PC-3 (cell line): ENCODE measurements around the gene CRTAC1. TPM values are rescaled to one million over a fixed set of nuclear protein-coding genes. Genes with fewer than 3 reads are reported as not detected.

Experiments used
- ATAC-seq: fragments of 200-7000 bp; cut with Tn5 transposase; 2 replicates; pipeline ENCODE4 v1.9.1; 2020; ENCODE audit warnings: mild to moderate bottlenecking, moderate library complexity
- BruUV-seq: library from RNA; stranded (reverse); fragments of 400-500 nt; replicated peaks from 2 replicates; lab custom pipeline; 2021; lab: Mats Ljungman, UMichigan
- CTCF ChIA-PET: fragments of 300-600 bp; sonication (Branson Sonifier 250); formaldehyde crosslinking; loops from one replicate; lab custom pipeline; 2022; ENCODE audit warnings: antibody characterized with exemption; lab: Charles Lee
- POLR2A ChIA-PET: fragments of 300-600 bp; sonication (Branson Sonifier 250); formaldehyde crosslinking; loops from one replicate; lab custom pipeline; 2022; ENCODE audit warnings: antibody characterized with exemption; ENCODE audit not compliant: unreplicated experiment; lab: Charles Lee
- DNase-seq: peaks from one replicate; pipeline ENCODE4 v3.0.0-alpha.2; 2015
- H2AFZ ChIP-seq: fragments of 300-600 bp; sonication (generic); 2 replicates; pipeline ENCODE4 v1.6.0; 2016; ENCODE audit warnings: antibody characterized with exemption, low read length
- H3F3A ChIP-seq: fragments of 300-600 bp; sonication (generic); one replicate; pipeline ENCODE4 v1.6.0; 2017; ENCODE audit warnings: antibody characterized with exemption, low read length, control low read depth, mild to moderate bottlenecking; ENCODE audit not compliant: unreplicated experiment
- H3K27ac ChIP-seq: fragments of 300-600 bp; sonication (generic); 2 replicates; pipeline ENCODE4 v1.5.1; 2016; ENCODE audit warnings: mild to moderate bottlenecking, low read length
- H3K27me3 ChIP-seq: fragments of 300-600 bp; sonication (generic); 2 replicates; pipeline ENCODE4 v1.6.1; 2016; ENCODE audit warnings: low read length, mixed read lengths
- H3K36me3 ChIP-seq: fragments of 300-600 bp; sonication (generic); 2 replicates; pipeline ENCODE4 v1.6.1; 2016; ENCODE audit warnings: low read depth, mixed run types, low read length, mixed read lengths
- H3K4me1 ChIP-seq: fragments of 300-600 bp; sonication (generic); 2 replicates; pipeline ENCODE4 v1.5.1; 2016; ENCODE audit warnings: low read length; ENCODE audit not compliant: insufficient read depth
- H3K4me2 ChIP-seq: fragments of 300-600 bp; sonication (generic); 2 replicates; pipeline ENCODE4 v1.6.0; 2016; ENCODE audit warnings: low read length
- H3K4me3 ChIP-seq: fragments of 300-600 bp; sonication (generic); 2 replicates; pipeline ENCODE4 v1.5.1; 2016; ENCODE audit warnings: mild to moderate bottlenecking, low read length, mixed read lengths
- H3K79me2 ChIP-seq: fragments of 300-600 bp; sonication (generic); 2 replicates; pipeline ENCODE4 v1.6.1; 2017; ENCODE audit warnings: low read length, mixed read lengths
- H3K9ac ChIP-seq: fragments of 300-600 bp; sonication (generic); 2 replicates; pipeline ENCODE4 v1.6.0; 2016; ENCODE audit warnings: mild to moderate bottlenecking, low read length
- H3K9me2 ChIP-seq: fragments of 300-600 bp; sonication (generic); replicated peaks from 2 replicates; pipeline ENCODE4 v1.6.1; 2016; ENCODE audit warnings: mixed run types, low read length, mixed read lengths
- H3K9me3 ChIP-seq: fragments of 300-600 bp; sonication (generic); 2 replicates; pipeline ENCODE4 v1.6.1; 2016; ENCODE audit warnings: low read length, mixed read lengths
- H4K20me1 ChIP-seq: fragments of 300-600 bp; sonication (generic); 2 replicates; pipeline ENCODE4 v1.6.1; 2016; ENCODE audit warnings: low read length, mixed read lengths
- CTCF ChIP-seq: fragments of 300-600 bp; sonication (generic); conservative IDR thresholded peaks from 2 replicates; pipeline ENCODE4 v1.5.1; 2017; ENCODE audit warnings: antibody characterized with exemption, low read depth, mild to moderate bottlenecking, low read length
- EZH2 ChIP-seq: fragments of 300-600 bp; sonication (generic); IDR thresholded peaks from one replicate; pipeline ENCODE4 v1.6.1; 2017; ENCODE audit warnings: antibody characterized with exemption, mild to moderate bottlenecking, low read length; ENCODE audit not compliant: unreplicated experiment
- EZH2phosphoT487 ChIP-seq: fragments of 300-600 bp; sonication (generic); IDR thresholded peaks from 2 replicates; pipeline ENCODE4 v1.6.1; 2018; ENCODE audit warnings: mild to moderate bottlenecking, antibody characterized with exemption, low read length, borderline replicate concordance
- intact Hi-C: fragments of 100-400 bp; cut with micrococcal nuclease; formaldehyde crosslinking; loops from 2 replicates; pipeline ENCODE4 v1.9.0; 2023
- total RNA-seq: library from RNA; depleted of rRNA; stranded (reverse); fragments of >200 nt; gene quantifications from 2 replicates; pipeline ENCODE4 v1.2.3, GENCODE V29; 2014

CRTAC1 gene
- total RNA-seq, 1 experiment from 2014 or later = not detected

- no TSS peak for BruUV-seq
- DNase-seq = no peak
- no peak overlapping the region for H3K4me2 ChIP-seq
- no peaks in the 10 kb centered on the region; the same call in 1 of the 2 replicates for H3K36me3 ChIP-seq
- H4K20me1 ChIP-seq = no peaks in the 10 kb centered on the region
- TF ChIP-seq EZH2phosphoT487 (no peak), EZH2 (no peak), CTCF (no peak)
- intact Hi-C loops = no loop called here
- CTCF ChIA-PET = no interaction called here
- no peaks in the 10 kb centered on the region for H3K9me3 ChIP-seq
- peaks cover 17% of the 10 kb centered on the region for H3K27me3 ChIP-seq
- no peak for ATAC-seq
- no peaks in the 10 kb centered on the region for H3K79me2 ChIP-seq
- no peak overlapping the region for H3K4me3 ChIP-seq
- no peaks in the 10 kb centered on the region for H3K9me2 ChIP-seq
- H2AFZ ChIP-seq = no peak overlapping the region
- no peak overlapping the region for H3K27ac ChIP-seq
- H3F3A ChIP-seq = no peaks in the 10 kb centered on the region
- POLR2A ChIA-PET = no interaction called here
- H3K9ac ChIP-seq = no peak overlapping the region
- no peaks in the 10 kb centered on the region for H3K4me1 ChIP-seq
These were observed 119.2 kb downstream of the CRTAC1 start for GRCh38 chr10:97911217-97911616.

GRCh38 chr10:97910661-97911060 is 119.8 kb downstream of the CRTAC1 start:
- no peaks in the 10 kb centered on the region for H3F3A ChIP-seq
- no peaks in the 10 kb centered on the region for H3K79me2 ChIP-seq
- no peak overlapping the region for H3K4me2 ChIP-seq
- no peaks in the 10 kb centered on the region for H3K4me1 ChIP-seq
- H3K9me3 ChIP-seq = no peaks in the 10 kb centered on the region
- no peaks in the 10 kb centered on the region; the same call in 1 of the 2 replicates for H3K36me3 ChIP-seq
- TF ChIP-seq EZH2 = no peak
- no peak for TF ChIP-seq CTCF
- no peak for TF ChIP-seq EZH2phosphoT487
- H3K9me2 ChIP-seq = no peaks in the 10 kb centered on the region
- no peak overlapping the region for H3K27ac ChIP-seq
- peaks cover 18% of the 10 kb centered on the region for H3K27me3 ChIP-seq
- H3K9ac ChIP-seq = no peak overlapping the region
- ATAC-seq (no peak), DNase-seq (no peak)
- BruUV-seq = no TSS peak
- ChIA-PET CTCF (interaction anchor here (0.9 kb wide), 1 partner anchor 131 kb away, joined by 5 read pairs; no protein-coding TSS in a partner anchor), POLR2A (no interaction called here)
- no peak overlapping the region for H3K4me3 ChIP-seq
- intact Hi-C loops = no loop called here
- no peaks in the 10 kb centered on the region for H4K20me1 ChIP-seq
- H2AFZ ChIP-seq = no peak overlapping the region

- ChIA-PET POLR2A (no interaction called here), CTCF (no interaction called here)
These were observed 122.6 kb downstream of the CRTAC1 start for GRCh38 chr10:97907830-97908229.

More at GRCh38 chr10:97907830-97908229, 122.6 kb downstream of the CRTAC1 start:
- intact Hi-C loops = no loop called here
- no peak for TF ChIP-seq CTCF
- TF ChIP-seq EZH2phosphoT487 = no peak
- no peak for TF ChIP-seq EZH2
- Histone ChIP-seq H3F3A (no peaks in the 10 kb centered on the region), H3K4me3 (no peak overlapping the region), H3K9ac (no peak overlapping the region), H3K36me3 (no peaks in the 10 kb centered on the region), H3K27me3 (peaks cover 18% of the 10 kb centered on the region), H3K79me2 (no peaks in the 10 kb centered on the region), H2AFZ (no peak overlapping the region), H3K9me2 (no peaks in the 10 kb centered on the region), H3K4me2 (no peak overlapping the region), H4K20me1 (no peaks in the 10 kb centered on the region), H3K9me3 (no peaks in the 10 kb centered on the region), H3K4me1 (no peaks in the 10 kb centered on the region), H3K27ac (no peak overlapping the region)
- no TSS peak for BruUV-seq
- DNase-seq (no peak), ATAC-seq (no peak)
